WI38 (cell line): ENCODE measurements around the gene ABHD6.
"Not testable (repeated sequence)": the region's sequence is repeated elsewhere in the genome, so short reads cannot be mapped to it uniquely, and the experiment has no call there.

Experiments used
- H3K4me3 ChIP-seq: 2 replicates; pipeline ENCODE4 v1.5.1; 2011; ENCODE audit warnings: low read depth, mild to moderate bottlenecking, control low read depth, low read length
- TF ChIP-seq, protein P1 (sequence below): IDR thresholded peaks from 2 replicates; pipeline ENCODE4 v1.5.1; 2012; ENCODE audit warnings: low read depth, mild to moderate bottlenecking, control low read depth, low read length

The ABHD6 gene

DNA sequence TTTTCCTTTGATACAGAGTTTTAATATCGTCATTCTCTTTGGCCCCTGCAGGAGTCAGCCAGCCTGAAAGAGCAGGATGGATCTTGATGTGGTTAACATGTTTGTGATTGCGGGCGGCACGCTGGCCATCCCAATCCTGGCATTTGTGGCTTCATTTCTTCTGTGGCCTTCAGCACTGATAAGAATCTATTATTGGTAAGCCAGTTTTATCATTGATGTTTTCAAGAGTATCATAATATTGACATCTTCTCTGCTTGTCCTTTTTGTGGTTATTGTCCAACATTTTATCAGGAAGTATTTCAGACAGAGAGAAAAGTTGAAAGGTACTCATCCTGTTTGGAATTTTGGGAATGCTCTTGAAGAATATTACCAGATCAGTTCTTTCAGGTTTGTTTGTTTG lies 18.9 kb downstream of the ABHD6 start:
- TF ChIP-seq, protein P1, sequence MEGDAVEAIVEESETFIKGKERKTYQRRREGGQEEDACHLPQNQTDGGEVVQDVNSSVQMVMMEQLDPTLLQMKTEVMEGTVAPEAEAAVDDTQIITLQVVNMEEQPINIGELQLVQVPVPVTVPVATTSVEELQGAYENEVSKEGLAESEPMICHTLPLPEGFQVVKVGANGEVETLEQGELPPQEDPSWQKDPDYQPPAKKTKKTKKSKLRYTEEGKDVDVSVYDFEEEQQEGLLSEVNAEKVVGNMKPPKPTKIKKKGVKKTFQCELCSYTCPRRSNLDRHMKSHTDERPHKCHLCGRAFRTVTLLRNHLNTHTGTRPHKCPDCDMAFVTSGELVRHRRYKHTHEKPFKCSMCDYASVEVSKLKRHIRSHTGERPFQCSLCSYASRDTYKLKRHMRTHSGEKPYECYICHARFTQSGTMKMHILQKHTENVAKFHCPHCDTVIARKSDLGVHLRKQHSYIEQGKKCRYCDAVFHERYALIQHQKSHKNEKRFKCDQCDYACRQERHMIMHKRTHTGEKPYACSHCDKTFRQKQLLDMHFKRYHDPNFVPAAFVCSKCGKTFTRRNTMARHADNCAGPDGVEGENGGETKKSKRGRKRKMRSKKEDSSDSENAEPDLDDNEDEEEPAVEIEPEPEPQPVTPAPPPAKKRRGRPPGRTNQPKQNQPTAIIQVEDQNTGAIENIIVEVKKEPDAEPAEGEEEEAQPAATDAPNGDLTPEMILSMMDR, result no peak
- H3K4me3 ChIP-seq, result no peak overlapping the region

DNA sequence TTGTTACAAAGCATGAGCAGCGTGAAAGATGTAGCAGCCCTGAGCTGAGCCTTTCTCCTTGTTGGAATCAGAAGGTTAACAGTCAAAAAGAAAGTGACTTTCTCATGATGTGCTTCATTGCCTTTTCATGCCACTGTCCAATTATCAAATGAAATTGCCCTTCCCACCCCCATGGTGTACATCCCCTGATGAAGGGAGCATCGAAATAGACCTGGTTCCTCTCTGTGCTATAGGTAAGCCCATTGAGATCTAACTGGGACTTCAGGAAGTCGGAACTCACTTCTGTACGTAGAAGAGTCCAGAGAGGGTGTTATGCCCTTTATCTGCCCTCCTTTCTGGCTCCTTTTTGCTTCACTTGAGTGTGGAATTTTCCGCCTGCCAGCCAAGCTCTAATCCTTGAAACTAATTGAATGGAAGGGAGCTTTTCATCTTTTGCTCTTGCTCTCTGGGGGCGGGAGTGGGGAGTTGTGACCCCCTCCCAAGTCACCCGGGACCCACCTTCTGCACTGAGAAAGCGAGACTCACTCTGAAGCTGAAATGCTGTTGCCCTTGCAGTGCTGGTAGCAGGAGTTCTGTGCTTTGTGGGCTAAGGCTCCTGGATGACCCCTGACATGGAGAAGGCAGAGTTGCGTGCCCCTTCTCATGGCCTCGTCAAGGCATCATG lies 20.9 kb downstream of the ABHD6 start:
- no peak overlapping the region for H3K4me3 ChIP-seq
- TF ChIP-seq, protein P1, result no peak

DNA sequence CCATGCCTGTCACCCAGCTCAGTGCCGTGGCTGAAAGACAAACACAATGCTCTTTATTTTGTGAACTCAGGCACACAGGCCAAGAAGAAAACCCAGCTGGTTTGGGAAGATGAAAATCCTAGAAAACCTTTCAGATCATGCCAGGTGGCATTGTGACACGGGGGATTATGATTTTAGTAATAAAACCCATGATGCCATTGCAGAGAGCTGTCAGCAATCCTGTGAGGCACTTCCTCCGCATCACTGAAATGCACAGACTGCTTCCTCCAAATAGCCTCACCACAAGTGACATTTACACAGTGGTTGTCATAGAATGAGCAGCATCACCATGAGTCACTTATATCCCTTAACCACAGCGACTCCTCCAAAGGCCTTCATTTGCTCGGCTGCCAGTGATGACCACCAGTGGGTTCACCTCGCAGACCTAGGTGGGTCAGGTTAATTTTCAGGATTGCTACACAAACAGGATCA lies 22.7 kb downstream of the ABHD6 start:
- TF ChIP-seq, protein P1, result no peak
- H3K4me3 ChIP-seq, result no peak overlapping the region

DNA sequence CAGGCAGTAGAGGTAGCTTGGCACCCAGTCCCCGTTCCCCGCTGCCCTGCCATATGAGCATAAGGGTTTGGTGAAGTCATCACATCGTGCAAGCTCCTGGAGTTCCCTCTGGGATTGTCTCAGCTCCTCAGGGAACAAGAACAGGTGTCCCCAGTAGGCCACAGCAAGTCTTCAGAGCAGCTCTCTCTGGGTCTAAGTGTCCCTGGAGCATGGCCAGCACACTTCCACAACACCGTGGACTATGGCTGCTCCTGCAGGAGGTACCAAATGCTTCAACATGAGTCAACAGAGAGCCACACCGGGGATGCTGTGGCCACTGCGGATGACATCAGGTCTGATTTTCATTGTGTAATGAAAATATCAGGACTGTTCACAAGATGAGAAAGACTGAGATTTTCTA lies 23.1 kb downstream of the ABHD6 start:
- TF ChIP-seq, protein P1, result no peak
- H3K4me3 ChIP-seq, result no peak overlapping the region

DNA sequence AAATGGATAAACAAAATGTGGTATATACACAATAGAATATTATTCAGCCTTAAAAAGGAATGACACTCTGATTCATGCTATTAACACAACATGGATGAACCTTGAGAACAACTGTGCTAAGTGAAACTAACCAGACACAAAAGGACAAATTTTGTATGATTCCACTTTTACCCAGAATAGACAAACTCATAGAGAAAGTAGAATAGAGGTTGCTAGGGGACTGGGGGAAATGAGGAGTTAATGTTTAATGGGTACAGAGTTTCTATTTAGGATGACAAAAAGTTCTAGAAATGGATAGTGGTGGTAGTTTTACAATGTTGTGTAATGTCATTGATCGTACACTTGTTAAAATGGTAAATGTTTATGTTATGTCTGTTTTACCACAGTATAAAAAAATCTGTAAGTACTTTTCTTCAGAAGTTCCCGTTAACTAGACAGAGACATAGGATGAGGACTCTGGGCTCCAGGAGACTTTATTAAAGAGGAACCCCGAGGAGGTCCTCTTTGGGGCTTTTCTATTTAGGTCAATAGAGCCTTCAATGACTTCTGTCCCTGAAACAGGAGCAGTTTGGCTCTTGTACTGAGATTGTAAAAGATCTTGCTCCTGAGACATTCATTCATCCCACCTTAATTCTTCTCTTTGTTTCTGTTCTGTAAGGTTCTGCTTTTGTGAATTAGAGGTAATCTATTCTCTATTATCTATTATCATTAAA lies 24.5 kb downstream of the ABHD6 start:
- TF ChIP-seq, protein P1, result no peak
- H3K4me3 ChIP-seq, result no peak overlapping the region

DNA sequence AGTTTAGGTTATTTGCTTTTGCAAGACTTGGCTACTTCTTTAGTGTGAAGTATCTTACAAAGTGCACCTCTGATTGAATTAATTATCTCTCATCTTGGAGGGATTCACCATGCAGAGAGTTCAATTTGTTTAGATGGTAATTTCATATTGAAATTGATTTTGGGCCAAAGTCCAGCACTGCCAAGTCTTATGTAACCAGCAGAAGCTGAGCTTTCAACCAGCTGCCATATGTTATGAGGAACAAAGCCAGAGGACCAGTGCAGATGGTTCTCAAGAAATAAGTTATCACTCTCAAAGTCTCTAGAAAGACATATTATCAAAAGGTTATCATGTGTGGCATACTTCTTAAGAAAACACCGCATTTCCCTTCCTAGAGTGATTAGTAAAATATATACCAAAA lies 29.0 kb downstream of the ABHD6 start:
- TF ChIP-seq, protein P1, result no peak
- H3K4me3 ChIP-seq, result no peak overlapping the region

DNA sequence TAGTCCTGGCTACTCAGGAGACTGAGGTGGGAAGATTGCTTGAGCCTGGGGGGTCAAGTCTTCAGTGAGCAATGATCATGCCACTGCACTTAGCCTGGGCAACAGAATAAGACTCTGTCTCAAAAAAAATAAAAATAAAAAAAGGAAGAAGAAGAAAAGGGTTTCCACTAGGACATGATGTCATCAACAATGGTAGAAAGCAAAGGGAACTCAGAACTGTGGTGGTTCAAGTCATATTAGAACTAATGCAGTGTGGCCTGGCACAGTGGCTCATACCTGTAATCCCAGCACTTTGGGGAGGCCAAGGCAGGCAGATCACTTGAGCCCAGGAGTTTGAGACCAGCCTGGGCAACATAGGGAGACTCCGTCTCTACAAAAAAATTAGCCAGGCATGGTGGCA lies 30.0 kb downstream of the ABHD6 start:
- not testable (repeated sequence) for H3K4me3 ChIP-seq

DNA sequence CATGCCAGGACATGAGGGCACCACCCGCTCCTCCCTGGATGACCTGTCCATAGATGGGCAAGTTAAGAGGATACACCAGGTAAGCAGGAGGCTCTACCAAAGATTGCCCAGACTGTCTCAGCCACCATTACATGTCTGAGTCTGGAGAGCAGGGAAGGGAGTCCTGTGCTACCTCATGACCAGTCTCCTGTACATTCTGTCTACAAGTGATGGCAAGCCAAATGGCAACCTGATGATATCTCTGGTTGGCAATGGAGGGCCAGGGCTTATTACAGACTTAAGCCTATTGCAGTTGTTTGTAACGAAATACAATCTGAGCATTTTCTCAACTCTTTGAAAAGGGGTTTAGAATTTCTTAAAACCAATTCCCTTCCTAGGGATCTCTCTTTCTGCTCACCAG lies 31.8 kb downstream of the ABHD6 start:
- TF ChIP-seq, protein P1, result no peak
- H3K4me3 ChIP-seq, result no peak overlapping the region
